Suprapubic skin (tissue), 4 donors: ENCODE results near the gene CD6. TPM values are rescaled to one million over a fixed set of nuclear protein-coding genes. Genes with fewer than 3 reads are reported as not detected.

ENCODE experiments used
- DNase-seq, 2 donors: peaks; one replicate each; pipeline ENCODE4 v3.0.0-alpha.2; 2019; ENCODE audit warnings: low spot score in 2 of 2
- H3K27ac ChIP-seq: fragments of 200-600 bp; sonication (generic); one replicate; pipeline ENCODE4 v1.5.1; 2019
- H3K27me3 ChIP-seq: fragments of 200-600 bp; sonication (generic); one replicate; pipeline ENCODE4 v1.5.1; 2019
- H3K36me3 ChIP-seq: fragments of 200-600 bp; sonication (generic); one replicate; pipeline ENCODE4 v1.5.1; 2019
- H3K4me1 ChIP-seq: fragments of 200-600 bp; sonication (generic); one replicate; pipeline ENCODE4 v1.5.1; 2019
- H3K4me3 ChIP-seq: fragments of 200-600 bp; sonication (generic); one replicate; pipeline ENCODE4 v1.5.1; 2019; ENCODE audit warnings: mild to moderate bottlenecking
- H3K9me3 ChIP-seq: fragments of 200-600 bp; sonication (generic); one replicate; pipeline ENCODE4 v1.5.1; 2019
- CTCF ChIP-seq, 2 donors: fragments of 200-600 bp in 1 of 2; fragments of 450-650 bp in 1 of 2; sonication (generic) in 1 of 2; IDR thresholded peaks; one replicate each; pipeline ENCODE4 v1.5.1; 2016 to 2019; ENCODE audit warnings: antibody characterized with exemption in 2 of 2, mild to moderate bottlenecking in 1 of 2, moderate library complexity in 1 of 2
- EP300 ChIP-seq: sonication (generic); formaldehyde crosslinking; IDR thresholded peaks from one replicate; pipeline ENCODE4 v1.6.1; 2017; ENCODE audit warnings: antibody characterized with exemption
- POLR2A ChIP-seq, 2 donors: fragments of 450-650 bp; IDR thresholded peaks; one replicate each; pipeline ENCODE4 v1.6.1; 2017; ENCODE audit warnings: antibody characterized with exemption in 2 of 2, mild to moderate bottlenecking in 2 of 2, moderate library complexity in 2 of 2
- POLR2AphosphoS5 ChIP-seq, 3 donors: sonication (generic); formaldehyde crosslinking; IDR thresholded peaks; one replicate each; pipeline ENCODE4 v1.6.1; 2017; ENCODE audit warnings: antibody characterized with exemption in 3 of 3
- WGBS: methylation state at CpG from one replicate; pipeline ENCODE4 v1.1.5; 2018; 5-methylcytosine and 5-hydroxymethylcytosine counted together
- total RNA-seq, 4 donors: library from RNA; depleted of rRNA; stranded (reverse); fragments of >200 nt; gene quantifications; one replicate each; pipeline ENCODE4 v1.1.0, GENCODE V29; 2016

The CD6 gene
- total RNA-seq, 4 donors from 2014 or later, result 0.15 to 1.7 (median 1.2) TPM

DNA sequence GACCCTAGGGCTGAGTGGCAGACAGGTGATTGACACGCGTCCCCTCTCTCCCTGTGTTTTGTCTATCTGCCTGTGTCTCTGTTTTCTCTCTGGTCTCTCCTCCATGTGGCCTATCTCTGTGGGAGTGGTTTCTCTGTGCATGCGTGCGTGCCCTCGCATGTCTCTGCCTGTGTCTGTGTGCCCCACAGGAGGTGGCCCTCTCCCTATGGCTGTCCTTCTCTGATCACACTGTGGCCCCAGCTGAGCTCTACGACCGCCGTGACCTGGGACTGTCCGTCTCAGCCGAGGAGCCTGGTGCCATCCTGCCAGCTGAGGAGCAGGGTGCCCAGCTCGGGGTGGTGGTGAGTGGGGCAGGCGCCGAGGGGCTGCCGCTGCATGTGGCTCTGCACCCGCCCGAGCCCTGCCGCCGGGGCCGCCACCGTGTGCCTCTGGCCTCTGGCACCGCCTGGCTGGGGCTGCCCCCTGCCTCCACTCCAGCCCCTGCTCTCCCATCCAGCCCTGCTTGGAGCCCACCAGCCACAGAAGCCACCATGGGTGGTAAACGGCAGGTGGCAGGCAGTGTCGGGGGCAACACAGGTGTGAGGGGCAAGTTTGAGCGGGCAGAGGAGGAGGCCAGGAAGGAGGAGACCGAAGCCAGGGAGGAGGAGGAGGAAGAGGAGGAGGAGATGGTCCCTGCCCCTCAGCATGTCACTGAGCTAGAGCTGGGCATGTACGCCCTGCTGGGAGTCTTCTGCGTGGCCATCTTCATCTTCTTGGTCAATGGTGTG is 35.6 kb upstream of the CD6 start:
- H3K36me3 ChIP-seq, result peaks cover 17% of the 10 kb centered on the region
- no peak for DNase-seq
- TF ChIP-seq EP300 (no peak), CTCF (IDR thresholded peaks at IDR 0.05) (no peak), POLR2A (IDR thresholded peaks at IDR 0.05) (no peak), POLR2AphosphoS5 (IDR thresholded peaks at IDR 0.05) (no peak)
- H3K4me3 ChIP-seq, result no peak overlapping the region
- H3K27me3 ChIP-seq, result no peaks in the 10 kb centered on the region
- no peaks in the 10 kb centered on the region for H3K4me1 ChIP-seq
- no peaks in the 10 kb centered on the region for H3K9me3 ChIP-seq
- no peak overlapping the region for H3K27ac ChIP-seq
- 81% methylated on average over 16 of the region's 27 CpGs for WGBS

- Histone ChIP-seq H3K4me3 (no peak overlapping the region), H3K27me3 (no peaks in the 10 kb centered on the region), H3K27ac (no peak overlapping the region), H3K36me3 (peaks cover 24% of the 10 kb centered on the region), H3K4me1 (peaks cover 1% of the 10 kb centered on the region), H3K9me3 (no peaks in the 10 kb centered on the region)
- WGBS, result 86% methylated on average over 3 of the region's 18 CpGs
- no peak for DNase-seq
- TF ChIP-seq POLR2A (IDR thresholded peaks at IDR 0.05) (no peak), EP300 (no peak), CTCF (IDR thresholded peaks at IDR 0.05) (no peak), POLR2AphosphoS5 (IDR thresholded peaks at IDR 0.05) (no peak)
These were observed 34.9 kb upstream of the CD6 start for GRCh38 chr11:60936467-60937143.

GRCh38 chr11:60937144-60937527 is 34.3 kb upstream of the CD6 start:
- no peak for DNase-seq
- TF ChIP-seq POLR2A (IDR thresholded peaks at IDR 0.05) (no peak), CTCF (IDR thresholded peaks at IDR 0.05) (no peak), POLR2AphosphoS5 (IDR thresholded peaks at IDR 0.05) (no peak), EP300 (no peak)
- Histone ChIP-seq H3K27me3 (no peaks in the 10 kb centered on the region), H3K4me1 (peaks cover 7% of the 10 kb centered on the region), H3K9me3 (no peaks in the 10 kb centered on the region), H3K27ac (no peak overlapping the region), H3K36me3 (peaks cover 29% of the 10 kb centered on the region), H3K4me3 (no peak overlapping the region)
- 64% methylated on average over 12 of the region's 12 CpGs for WGBS

DNA sequence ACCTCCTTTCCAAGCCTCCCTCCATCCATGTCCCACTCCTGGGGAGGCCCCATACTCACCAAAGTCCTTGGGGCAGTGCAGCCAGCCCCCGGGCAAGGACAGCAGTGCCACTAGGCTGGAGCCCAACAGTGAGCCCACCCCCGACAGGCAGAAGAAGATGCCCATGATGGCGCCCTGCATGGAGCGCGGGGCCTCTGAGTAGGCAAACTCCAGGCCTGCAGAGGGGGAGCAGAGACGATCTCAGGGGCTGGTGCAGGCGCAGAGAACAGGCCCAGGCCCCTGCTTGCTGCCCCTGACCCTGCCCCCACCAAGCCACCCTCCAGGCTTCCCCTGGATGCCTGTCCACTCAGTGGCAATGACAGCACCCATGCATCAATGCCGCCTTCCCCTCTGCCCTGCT is 33.7 kb upstream of the CD6 start:
- Histone ChIP-seq H3K36me3 (peaks cover 34% of the 10 kb centered on the region), H3K4me3 (no peak overlapping the region), H3K4me1 (peaks cover 13% of the 10 kb centered on the region), H3K9me3 (no peaks in the 10 kb centered on the region), H3K27ac (no peak overlapping the region), H3K27me3 (no peaks in the 10 kb centered on the region)
- TF ChIP-seq CTCF (IDR thresholded peaks at IDR 0.05), result no peak
- no peak for TF ChIP-seq EP300
- no peak for TF ChIP-seq POLR2AphosphoS5 (IDR thresholded peaks at IDR 0.05)
- no peak for DNase-seq
- 82% methylated on average over 3 of the region's 8 CpGs for WGBS

DNA sequence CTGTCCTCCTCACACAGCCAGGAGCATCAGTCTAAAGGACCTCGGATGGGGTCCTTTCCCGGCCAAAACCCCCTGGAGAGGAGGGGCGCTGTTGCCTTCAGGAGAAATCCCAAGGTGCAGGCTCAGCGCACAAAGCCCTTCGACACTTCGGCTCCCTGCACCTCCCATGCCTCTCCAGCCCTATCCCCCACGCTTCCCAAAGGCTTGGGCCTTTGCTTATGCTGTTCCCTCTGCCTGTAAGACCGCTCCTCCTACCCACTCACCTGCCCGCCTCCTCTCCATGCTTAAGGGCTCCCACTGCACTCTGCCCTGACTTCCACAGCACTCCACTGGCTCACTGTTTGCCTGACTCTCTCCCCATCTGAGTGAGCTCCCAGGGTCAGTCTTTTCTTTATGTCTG is 33.0 kb upstream of the CD6 start:
- TF ChIP-seq EP300 (no peak), CTCF (IDR thresholded peaks at IDR 0.05) (no peak), POLR2A (IDR thresholded peaks at IDR 0.05) (no peak), POLR2AphosphoS5 (IDR thresholded peaks at IDR 0.05) (no peak)
- Histone ChIP-seq H3K9me3 (no peaks in the 10 kb centered on the region), H3K27ac (no peak overlapping the region), H3K36me3 (peaks cover 34% of the 10 kb centered on the region), H3K4me1 (peaks cover 20% of the 10 kb centered on the region), H3K27me3 (no peaks in the 10 kb centered on the region), H3K4me3 (no peak overlapping the region)
- 85% methylated on average over 9 of the region's 9 CpGs for WGBS
- no peak for DNase-seq
